Activated CD8-positive, alpha-beta T cell treated with anti-CD3 and anti-CD28 coated beads for 36 hours (primary cell): ENCODE measurements around the gene VSIG10L. TPM values are rescaled to one million over a fixed set of nuclear protein-coding genes. Genes with fewer than 3 reads are reported as not detected.

Source experiments
- ATAC-seq: fragments of 200-7000 bp; cut with Tn5 transposase; one replicate; pipeline ENCODE4 v1.10.0; 2021; ENCODE audit warnings: mild to moderate bottlenecking, moderate library complexity
- CTCF ChIA-PET: fragments of 350-600 bp; sonication (Branson Sonifier 250); formaldehyde crosslinking; loops from one replicate; lab custom pipeline; 2021; ENCODE audit warnings: antibody characterized with exemption; lab: Charles Lee
- POLR2A ChIA-PET: fragments of 350-600 bp; sonication (Branson Sonifier 250); formaldehyde crosslinking; loops from one replicate; lab custom pipeline; 2021; ENCODE audit warnings: antibody characterized with exemption; lab: Charles Lee
- DNase-seq: peaks from one replicate; pipeline ENCODE4 v3.0.0-alpha.2; 2020
- H3K27ac Mint-ChIP-seq: one replicate; pipeline ENCODE4 v1.8.0; 2021; ENCODE audit warnings: mild to moderate bottlenecking, mixed read lengths
- H3K27me3 Mint-ChIP-seq: one replicate; pipeline ENCODE4 v1.8.0; 2021; ENCODE audit warnings: mixed read lengths
- H3K36me3 Mint-ChIP-seq: one replicate; pipeline ENCODE4 v1.8.0; 2021; ENCODE audit warnings: low read depth, mixed read lengths
- H3K4me1 Mint-ChIP-seq: one replicate; pipeline ENCODE4 v1.8.0; 2021; ENCODE audit warnings: low read depth, mixed read lengths
- H3K4me3 Mint-ChIP-seq: one replicate; pipeline ENCODE4 v1.8.0; 2021; ENCODE audit warnings: mild to moderate bottlenecking, moderate library complexity, mixed read lengths
- H3K9me3 Mint-ChIP-seq: one replicate; pipeline ENCODE4 v1.8.0; 2021; ENCODE audit warnings: mixed read lengths
- CTCF ChIP-seq: fragments of 200-600 bp; IDR thresholded peaks from one replicate; pipeline ENCODE4 v1.8.0; 2022; ENCODE audit warnings: antibody characterized with exemption, mild to moderate bottlenecking
- intact Hi-C: fragments of 100-400 bp; cut with micrococcal nuclease; formaldehyde crosslinking; loops from one replicate; pipeline ENCODE4 v1.10.0; 2022
- total RNA-seq, 2 experiments: library from RNA; stranded (reverse); gene quantifications; one replicate each; pipeline ENCODE4 v1.2.3, GENCODE V29; 2021

Gene VSIG10L
- total RNA-seq, 2 experiments from 2014 or later, result 3.6 to 3.7 TPM

GRCh38 chr19:51317376-51317775, 24.6 kb downstream of the VSIG10L start:
- no peak for TF ChIP-seq CTCF
- CTCF ChIA-PET, result interaction anchor here (1.0 kb wide), 1 partner anchor 198 kb away, joined by 3 read pairs; no protein-coding TSS in a partner anchor
- H3K9me3 Mint-ChIP-seq, result peaks cover 3% of the 10 kb centered on the region
- no peaks in the 10 kb centered on the region for H3K36me3 Mint-ChIP-seq
- ATAC-seq (no peak), DNase-seq (no peak)
- no peaks in the 10 kb centered on the region for H3K4me1 Mint-ChIP-seq
- no peak overlapping the region for H3K27ac Mint-ChIP-seq
- peaks cover 22% of the 10 kb centered on the region for H3K27me3 Mint-ChIP-seq
- intact Hi-C loops, result no loop called here
- POLR2A ChIA-PET, result no interaction called here
- no peak overlapping the region for H3K4me3 Mint-ChIP-seq

- no peak for TF ChIP-seq CTCF
- no peaks in the 10 kb centered on the region for H3K4me1 Mint-ChIP-seq
- no peaks in the 10 kb centered on the region for H3K36me3 Mint-ChIP-seq
- H3K27me3 Mint-ChIP-seq, result peaks cover 25% of the 10 kb centered on the region
- CTCF ChIA-PET, result no interaction called here
- no peak overlapping the region for H3K27ac Mint-ChIP-seq
- H3K4me3 Mint-ChIP-seq, result no peak overlapping the region
- DNase-seq, result no peak
- intact Hi-C loops, result no loop called here
- peaks cover 3% of the 10 kb centered on the region for H3K9me3 Mint-ChIP-seq
- ATAC-seq, result no peak
- POLR2A ChIA-PET, result no interaction called here
These were observed 25.3 kb downstream of the VSIG10L start for GRCh38 chr19:51316688-51317087.

GRCh38 chr19:51311351-51312257, 30.3 kb downstream of the VSIG10L start, which contains the start of gene IGLON5:
Gene IGLON5, plus strand, starts transcription at chr19:51311644. Its CDS starts 204 bp downstream, at chr19:51311848.
- ChIA-PET CTCF (no interaction called here), POLR2A (no interaction called here)
- intact Hi-C loops, result no loop called here
- Mint-ChIP-seq H3K9me3 (peaks cover 13% of the 10 kb centered on the region), H3K4me1 (no peaks in the 10 kb centered on the region), H3K27me3 (peaks cover 46% of the 10 kb centered on the region), H3K36me3 (no peaks in the 10 kb centered on the region), H3K4me3 (no peak within 1 kb of the TSS), H3K27ac (no peak within 1 kb of the TSS)
- TF ChIP-seq CTCF, result no peak
- DNase-seq (no peak), ATAC-seq (no peak)

DNA sequence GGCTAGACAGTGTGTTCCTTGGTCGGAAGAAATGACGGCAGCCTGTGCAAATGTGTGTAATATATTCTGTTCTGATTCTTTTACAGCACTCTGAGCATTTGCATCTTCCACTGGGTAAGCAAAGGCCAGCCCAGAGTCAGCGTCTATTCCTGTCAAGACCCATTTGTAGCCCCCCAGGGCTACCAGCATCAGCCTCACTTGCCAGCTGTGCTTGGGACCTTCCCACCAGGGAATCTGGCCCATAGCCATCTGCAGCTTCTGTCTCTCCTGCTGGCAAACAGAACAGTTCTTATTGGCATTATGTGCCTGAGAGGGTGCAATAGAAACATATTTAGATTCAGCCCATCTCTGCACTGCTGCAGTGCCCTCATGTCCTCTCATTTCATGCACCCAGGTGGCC, 36.5 kb downstream of the VSIG10L start:
- peaks cover 32% of the 10 kb centered on the region for H3K27me3 Mint-ChIP-seq
- no peak for TF ChIP-seq CTCF
- ChIA-PET CTCF (no interaction called here), POLR2A (no interaction called here)
- no peaks in the 10 kb centered on the region for H3K36me3 Mint-ChIP-seq
- DNase-seq (no peak), ATAC-seq (no peak)
- no peak overlapping the region for H3K27ac Mint-ChIP-seq
- H3K9me3 Mint-ChIP-seq, result peaks cover 20% of the 10 kb centered on the region
- intact Hi-C loops, result no loop called here
- no peaks in the 10 kb centered on the region for H3K4me1 Mint-ChIP-seq
- H3K4me3 Mint-ChIP-seq, result no peak overlapping the region

GRCh38 chr19:51301266-51301665, 40.7 kb downstream of the VSIG10L start:
- H3K27ac Mint-ChIP-seq, result no peak overlapping the region
- no peak for TF ChIP-seq CTCF
- H3K4me3 Mint-ChIP-seq, result no peak overlapping the region
- H3K36me3 Mint-ChIP-seq, result no peaks in the 10 kb centered on the region
- H3K9me3 Mint-ChIP-seq, result peaks cover 9% of the 10 kb centered on the region
- ChIA-PET CTCF (no interaction called here), POLR2A (no interaction called here)
- peaks cover 10% of the 10 kb centered on the region for H3K27me3 Mint-ChIP-seq
- ATAC-seq (no peak), DNase-seq (no peak)
- no peaks in the 10 kb centered on the region for H3K4me1 Mint-ChIP-seq
- intact Hi-C loops, result no loop called here
